Neuronal stem cell (in vitro differentiated cells): ENCODE measurements around the gene PLEKHM3.

Experiments
- DNase-seq: peaks from one replicate; pipeline ENCODE4 v3.0.0-alpha.2; 2013; ENCODE audit warnings: low spot score
- H2AFZ ChIP-seq: one replicate; pipeline ENCODE4 v1.6.1; 2013; ENCODE audit warnings: mild to moderate bottlenecking, low read length, inconsistent platforms
- H2AK5ac ChIP-seq: 2 replicates; pipeline ENCODE4 v1.6.1; 2013; ENCODE audit warnings: low read depth, mild to moderate bottlenecking, inconsistent platforms, low read length, moderate library complexity, mixed read lengths
- H2BK120ac ChIP-seq: 2 replicates; pipeline ENCODE4 v1.6.1; 2013; ENCODE audit warnings: low read depth, mild to moderate bottlenecking, inconsistent platforms, low read length, moderate library complexity, mixed read lengths
- H2BK12ac ChIP-seq: one replicate; pipeline ENCODE4 v1.6.1; 2013; ENCODE audit warnings: low read length, inconsistent platforms
- H2BK15ac ChIP-seq: 2 replicates; pipeline ENCODE4 v1.6.1; 2013; ENCODE audit warnings: mild to moderate bottlenecking, low read length, inconsistent platforms, mixed read lengths
- H2BK5ac ChIP-seq: one replicate; pipeline ENCODE4 v1.6.1; 2013; ENCODE audit warnings: inconsistent platforms, mild to moderate bottlenecking, low read length, moderate library complexity
- H3K14ac ChIP-seq: one replicate; pipeline ENCODE4 v1.6.1; 2013; ENCODE audit warnings: low read length, inconsistent platforms
- H3K18ac ChIP-seq: 2 replicates; pipeline ENCODE4 v1.6.1; 2013; ENCODE audit warnings: low read length, inconsistent platforms
- H3K23ac ChIP-seq: 2 replicates; pipeline ENCODE4 v1.6.1; 2013; ENCODE audit warnings: low read depth, mild to moderate bottlenecking, mixed read lengths, low read length, inconsistent platforms; ENCODE audit not compliant: poor library complexity
- H3K27ac ChIP-seq: replicated peaks from 3 replicates; pipeline ENCODE4 v1.5.1; 2013; ENCODE audit warnings: low read length, inconsistent platforms
- H3K27me3 ChIP-seq, 3 experiments: 2 replicates each; pipeline ENCODE4 v1.6.1; 2013; ENCODE audit warnings: low read length in 3 of 3, mild to moderate bottlenecking in 2 of 3, inconsistent platforms in 1 of 3, low read depth in 1 of 3, mixed read lengths in 1 of 3, moderate library complexity in 1 of 3; ENCODE audit not compliant: control insufficient read depth in 3 of 3, insufficient read depth in 3 of 3
- H3K36me3 ChIP-seq, 2 donors: replicated peaks in 1 of 2; 2 replicates each; pipeline ENCODE4 v1.6.1; 2013; ENCODE audit warnings: low read length in 2 of 2; ENCODE audit not compliant: control insufficient read depth in 2 of 2, insufficient read depth in 2 of 2
- H3K4ac ChIP-seq: 2 replicates; pipeline ENCODE4 v1.6.1; 2013; ENCODE audit warnings: inconsistent platforms, mild to moderate bottlenecking, low read length, moderate library complexity
- H3K4me1 ChIP-seq, 2 donors: 1 replicate in 1 of 2; 2 replicates in 1 of 2; pipeline ENCODE4 v1.6.1; 2013; ENCODE audit warnings: low read length in 2 of 2, low read depth in 1 of 2; ENCODE audit not compliant: control insufficient read depth in 2 of 2, insufficient read depth in 1 of 2
- H3K4me2 ChIP-seq: one replicate; pipeline ENCODE4 v1.6.1; 2013; ENCODE audit warnings: mild to moderate bottlenecking, low read length, inconsistent platforms; ENCODE audit not compliant: insufficient read depth, poor library complexity, severe bottlenecking
- H3K4me3 ChIP-seq, 2 donors: 2 replicates each; pipeline ENCODE4 v1.5.1; 2013; ENCODE audit warnings: low read length in 2 of 2, mild to moderate bottlenecking in 2 of 2, inconsistent platforms in 1 of 2, moderate library complexity in 1 of 2
- H3K79me1 ChIP-seq: one replicate; pipeline ENCODE4 v1.6.1; 2013; ENCODE audit warnings: low read depth, mild to moderate bottlenecking, inconsistent platforms, low read length, moderate library complexity
- H3K9ac ChIP-seq: one replicate; pipeline ENCODE4 v1.6.1; 2013; ENCODE audit warnings: mild to moderate bottlenecking, low read depth, low read length, inconsistent platforms; ENCODE audit not compliant: poor library complexity
- H3K9me3 ChIP-seq, 2 donors: replicated peaks in 1 of 2; 2 replicates each; pipeline versions ENCODE3 to v1.6.1; 2013; ENCODE audit warnings: low read length in 2 of 2, mild to moderate bottlenecking in 2 of 2, inconsistent platforms in 1 of 2, low read depth in 1 of 2, mixed read lengths in 1 of 2, moderate library complexity in 1 of 2; ENCODE audit not compliant: control insufficient read depth in 2 of 2, insufficient read depth in 1 of 2
- H4K8ac ChIP-seq: one replicate; pipeline ENCODE4 v1.6.1; 2013; ENCODE audit warnings: low read depth, mild to moderate bottlenecking, inconsistent platforms, low read length, moderate library complexity
- H4K91ac ChIP-seq: one replicate; pipeline ENCODE4 v1.6.1; 2013; ENCODE audit warnings: low read length, low read depth, mild to moderate bottlenecking, inconsistent platforms; ENCODE audit not compliant: poor library complexity
- WGBS, 2 donors: extraction: QIAGEN DNeasy Blood & Tissue Kit; methylation state at CpG; one replicate each; pipeline ENCODE4 v1.1.7; 2013; ENCODE audit warnings: missing lambda C conversion rate in 2 of 2, mixed read lengths in 1 of 2; ENCODE audit not compliant: insufficient read length in 2 of 2, insufficient replicate concordance in 1 of 2; ENCODE audit errors: extremely low coverage in 2 of 2; 5-methylcytosine and 5-hydroxymethylcytosine counted together

PLEKHM3 gene

DNA sequence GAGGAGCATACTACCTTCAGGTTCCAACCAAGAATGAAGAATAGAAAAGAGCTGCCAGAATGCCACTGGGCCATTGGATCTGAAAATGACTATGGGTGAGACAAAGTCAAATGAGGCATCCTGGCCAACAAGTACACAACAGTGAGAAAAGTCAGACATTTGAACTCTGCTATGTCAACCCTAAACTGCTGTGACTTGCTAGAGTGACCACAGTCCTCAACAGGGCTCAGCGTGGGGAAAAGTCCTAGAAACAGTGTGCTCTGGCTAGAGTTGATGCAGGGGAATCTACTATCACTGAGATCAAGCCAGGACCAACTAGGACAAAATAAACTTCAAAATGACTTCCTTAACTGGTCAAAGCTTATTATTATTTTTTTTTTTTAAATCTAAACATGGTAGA is 157.4 kb downstream of the PLEKHM3 start:
- no peak overlapping the region for H2BK12ac ChIP-seq
- no peaks in the 10 kb centered on the region for H3K27me3 ChIP-seq
- no peak overlapping the region for H3K4me2 ChIP-seq
- no peak overlapping the region for H2AK5ac ChIP-seq
- peaks cover 0 to 7% of the 10 kb centered on the region in 2 donors for H3K4me1 ChIP-seq
- WGBS, 2 donors: no CpG with 5 or more reads among the region's 1 CpG
- no peak overlapping the region for H3K4me3 ChIP-seq
- no peak overlapping the region for H2BK120ac ChIP-seq
- no peak overlapping the region for H4K91ac ChIP-seq
- no peak overlapping the region for H3K23ac ChIP-seq
- H3K18ac ChIP-seq: no peak overlapping the region
- no peak overlapping the region for H3K9ac ChIP-seq
- H3K36me3 ChIP-seq: no peaks in the 10 kb centered on the region
- no peaks in the 10 kb centered on the region for H3K9me3 ChIP-seq
- no peak for DNase-seq
- no peak overlapping the region for H2AFZ ChIP-seq
- H4K8ac ChIP-seq: no peak overlapping the region
- no peak overlapping the region for H3K4ac ChIP-seq
- no peaks in the 10 kb centered on the region for H3K79me1 ChIP-seq
- H3K14ac ChIP-seq: no peak overlapping the region
- H2BK15ac ChIP-seq: no peak overlapping the region
- no peak overlapping the region for H2BK5ac ChIP-seq
- H3K27ac ChIP-seq: no peak overlapping the region

- Histone ChIP-seq H3K4ac (no peak overlapping the region), H3K27ac (no peak overlapping the region), H2BK15ac (no peak overlapping the region), H2BK120ac (no peak overlapping the region), H2AK5ac (no peak overlapping the region), H3K9ac (no peak overlapping the region), H3K9me3 (no peaks in the 10 kb centered on the region), H2AFZ (no peak overlapping the region), H3K79me1 (no peaks in the 10 kb centered on the region), H3K18ac (no peak overlapping the region), H3K4me1 (peaks cover 0 to 3% of the 10 kb centered on the region in 2 donors), H2BK5ac (no peak overlapping the region), H3K4me3 (no peak overlapping the region), H3K14ac (no peak overlapping the region), H4K91ac (no peak overlapping the region), H3K4me2 (no peak overlapping the region), H3K36me3 (no peaks in the 10 kb centered on the region), H2BK12ac (no peak overlapping the region), H3K23ac (no peak overlapping the region), H4K8ac (no peak overlapping the region), H3K27me3 (no peaks in the 10 kb centered on the region)
- no peak for DNase-seq
- WGBS, 2 donors: no CpG with 5 or more reads among the region's 3 CpGs
Measured at GRCh38 chr2:207867056-207867455, 158.3 kb downstream of the PLEKHM3 start.

GRCh38 chr2:207865210-207865609 is 160.1 kb downstream of the PLEKHM3 start:
- Histone ChIP-seq H3K4ac (no peak overlapping the region), H4K8ac (no peak overlapping the region), H3K14ac (no peak overlapping the region), H4K91ac (no peak overlapping the region), H3K4me1 (peaks cover 0 to 3% of the 10 kb centered on the region in 2 donors), H2BK120ac (no peak overlapping the region), H3K79me1 (no peaks in the 10 kb centered on the region), H3K9me3 (no peaks in the 10 kb centered on the region), H2AK5ac (no peak overlapping the region), H3K27me3 (no peaks in the 10 kb centered on the region), H3K27ac (no peak overlapping the region), H3K4me2 (no peak overlapping the region), H2BK5ac (no peak overlapping the region), H3K9ac (no peak overlapping the region), H2BK12ac (no peak overlapping the region), H2AFZ (no peak overlapping the region), H3K23ac (no peak overlapping the region), H2BK15ac (no peak overlapping the region), H3K18ac (no peak overlapping the region), H3K4me3 (no peak overlapping the region), H3K36me3 (no peaks in the 10 kb centered on the region)
- 100% methylated on average over 2 of the region's 5 CpGs; no CpG with 5 or more reads in 1 of the 2 donors for WGBS, 2 donors
- no peak for DNase-seq

DNA sequence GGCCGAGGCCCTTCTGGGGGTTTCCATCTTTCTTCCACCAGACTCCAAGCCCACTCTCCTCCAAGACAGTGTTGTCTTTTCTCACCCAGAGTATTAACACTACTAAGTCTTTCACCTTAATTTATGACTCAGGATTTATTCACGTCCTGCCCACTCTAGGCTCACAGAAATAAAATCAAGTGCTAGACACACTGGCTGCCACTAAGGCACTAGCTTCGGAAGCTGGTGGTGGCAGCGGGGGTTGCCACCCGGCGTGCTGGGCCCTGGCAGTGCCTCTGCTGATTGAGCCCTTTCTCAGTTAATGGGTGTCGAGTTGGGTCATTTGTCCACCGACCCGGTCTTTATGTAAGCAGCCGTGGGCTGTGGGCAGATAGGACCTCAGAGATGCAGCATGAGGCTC is 162.0 kb downstream of the PLEKHM3 start:
- peak overlapping the region; percentile 76 for H2BK120ac ChIP-seq
- peak overlapping the region; percentile 85 for H4K91ac ChIP-seq
- H3K27ac ChIP-seq: no peak overlapping the region
- no peaks in the 10 kb centered on the region for H3K79me1 ChIP-seq
- no peak overlapping the region for H3K9ac ChIP-seq
- no peak overlapping the region for H2BK5ac ChIP-seq
- no peak overlapping the region for H3K4me2 ChIP-seq
- H3K4ac ChIP-seq: no peak overlapping the region
- no peak overlapping the region for H4K8ac ChIP-seq
- H2BK12ac ChIP-seq: peak overlapping the region; percentile 82
- DNase-seq: no peak
- no peaks in the 10 kb centered on the region for H3K9me3 ChIP-seq
- no peak overlapping the region for H3K14ac ChIP-seq
- H2AFZ ChIP-seq: no peak overlapping the region
- H3K4me1 ChIP-seq: peaks cover 0 to 1% of the 10 kb centered on the region in 2 donors
- no peak overlapping the region for H2BK15ac ChIP-seq
- H3K23ac ChIP-seq: no peak overlapping the region
- H3K36me3 ChIP-seq: no peaks in the 10 kb centered on the region
- no peak overlapping the region for H3K4me3 ChIP-seq
- peak overlapping the region; percentile 93 for H2AK5ac ChIP-seq
- WGBS, 2 donors: no CpG with 5 or more reads among the region's 10 CpGs
- H3K18ac ChIP-seq: peak overlapping the region; percentile 78
- H3K27me3 ChIP-seq: no peaks in the 10 kb centered on the region
